PC-9 (cell line): ENCODE data around the gene PKNOX1.

Experiments used
- EZH2 ChIP-seq: fragments of 200-600 bp; sonication (generic); IDR thresholded peaks from 2 replicates; pipeline ENCODE4 v1.8.0; 2017; ENCODE audit warnings: antibody characterized with exemption, low read depth
- TF ChIP-seq, protein P1 (sequence below): fragments of 200-600 bp; sonication (generic); conservative IDR thresholded peaks from 2 replicates; pipeline ENCODE4 v1.6.1; 2017; ENCODE audit warnings: mixed run types, antibody characterized with exemption, mild to moderate bottlenecking, moderate library complexity

DNA sequence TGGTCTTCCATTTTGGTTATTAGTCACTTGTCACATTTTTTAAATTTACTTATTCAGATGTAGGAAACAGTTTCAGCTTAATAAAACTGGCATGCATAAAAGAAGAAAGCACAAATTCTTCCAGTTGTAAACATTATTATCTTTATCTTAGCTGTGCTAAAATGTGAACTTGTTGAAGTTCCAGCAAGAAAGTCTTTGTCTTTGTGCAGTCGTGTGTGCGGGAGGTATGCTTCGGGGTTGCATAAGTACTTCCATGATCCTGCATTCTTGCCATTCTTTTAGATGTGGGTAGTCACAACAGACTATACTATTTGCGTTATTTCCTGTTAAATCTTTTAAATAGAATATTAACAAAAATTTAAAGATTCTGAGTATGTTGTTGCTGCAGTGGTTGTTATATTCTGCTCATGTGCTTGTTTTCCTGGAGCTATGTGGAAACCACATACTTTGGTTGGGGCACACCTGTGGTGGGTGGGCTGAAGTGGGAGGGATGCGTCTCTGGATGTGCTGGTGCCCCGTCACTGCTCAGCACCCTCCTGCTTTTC is 51.3 kb downstream of the PKNOX1 start:
- TF ChIP-seq, protein P1, sequence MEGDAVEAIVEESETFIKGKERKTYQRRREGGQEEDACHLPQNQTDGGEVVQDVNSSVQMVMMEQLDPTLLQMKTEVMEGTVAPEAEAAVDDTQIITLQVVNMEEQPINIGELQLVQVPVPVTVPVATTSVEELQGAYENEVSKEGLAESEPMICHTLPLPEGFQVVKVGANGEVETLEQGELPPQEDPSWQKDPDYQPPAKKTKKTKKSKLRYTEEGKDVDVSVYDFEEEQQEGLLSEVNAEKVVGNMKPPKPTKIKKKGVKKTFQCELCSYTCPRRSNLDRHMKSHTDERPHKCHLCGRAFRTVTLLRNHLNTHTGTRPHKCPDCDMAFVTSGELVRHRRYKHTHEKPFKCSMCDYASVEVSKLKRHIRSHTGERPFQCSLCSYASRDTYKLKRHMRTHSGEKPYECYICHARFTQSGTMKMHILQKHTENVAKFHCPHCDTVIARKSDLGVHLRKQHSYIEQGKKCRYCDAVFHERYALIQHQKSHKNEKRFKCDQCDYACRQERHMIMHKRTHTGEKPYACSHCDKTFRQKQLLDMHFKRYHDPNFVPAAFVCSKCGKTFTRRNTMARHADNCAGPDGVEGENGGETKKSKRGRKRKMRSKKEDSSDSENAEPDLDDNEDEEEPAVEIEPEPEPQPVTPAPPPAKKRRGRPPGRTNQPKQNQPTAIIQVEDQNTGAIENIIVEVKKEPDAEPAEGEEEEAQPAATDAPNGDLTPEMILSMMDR, result no peak
- TF ChIP-seq EZH2, result no peak
